Hepatocyte (in vitro differentiated cells): ENCODE results near the gene TMEM245.

Source experiments
- CTCF ChIP-seq: fragments of 200-600 bp; sonication (generic); IDR thresholded peaks from 2 replicates; pipeline ENCODE4 v1.5.1; 2016; ENCODE audit warnings: antibody characterized with exemption, mild to moderate bottlenecking; ENCODE audit not compliant: poor library complexity
- EZH2 ChIP-seq: fragments of 200-600 bp; sonication (generic); IDR thresholded peaks from 2 replicates; pipeline ENCODE4 v1.6.1; 2016; ENCODE audit warnings: antibody characterized with exemption, mild to moderate bottlenecking, borderline replicate concordance
- EZH2phosphoT487 ChIP-seq: fragments of 200-600 bp; sonication (generic); IDR thresholded peaks from one replicate; pipeline ENCODE4 v1.6.1; 2018; ENCODE audit warnings: antibody characterized with exemption, mild to moderate bottlenecking, low read depth, moderate library complexity; ENCODE audit not compliant: unreplicated experiment, severe bottlenecking

DNA sequence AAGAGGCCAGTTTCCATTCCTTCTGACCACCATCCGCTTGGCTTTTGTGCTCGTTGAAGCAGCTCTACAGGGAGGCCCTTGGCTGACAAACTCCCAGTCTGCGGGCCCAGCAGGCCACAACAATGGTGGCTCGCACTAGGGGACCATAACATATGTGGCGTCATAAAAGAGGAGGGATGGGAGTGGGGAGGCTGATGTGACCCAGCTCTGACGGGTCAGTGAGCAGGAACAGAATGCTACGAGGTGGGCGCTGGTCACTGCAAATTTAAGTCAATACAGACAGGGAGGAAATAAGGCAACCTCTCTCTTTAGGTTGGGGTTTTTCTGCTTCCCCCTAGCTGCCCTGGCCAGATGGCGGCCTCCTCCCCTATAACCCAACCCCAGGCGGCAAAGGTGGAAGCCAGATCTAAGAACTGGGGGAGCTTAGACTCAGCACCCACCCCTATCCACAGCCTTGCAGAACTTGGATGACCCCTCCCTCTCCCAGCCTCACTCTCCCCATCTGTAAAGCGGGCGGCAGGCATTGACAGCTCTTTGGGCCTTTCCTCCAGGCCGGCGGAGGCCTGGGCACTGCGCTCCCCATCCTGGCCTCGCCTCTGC, 46.5 kb upstream of the TMEM245 start:
- TF ChIP-seq CTCF = no peak
- TF ChIP-seq EZH2phosphoT487 = no peak
- no peak for TF ChIP-seq EZH2
